ENCODE results near the gene MBD5. TPM values are rescaled to one million over a fixed set of nuclear protein-coding genes. Genes with fewer than 3 reads are reported as not detected.
"Not testable (repeated sequence)": the region's sequence is repeated elsewhere in the genome, so short reads cannot be mapped to it uniquely, and the experiment has no call there.

MBD5 gene
- total RNA-seq, 1 donor from 2014 or later = 14.5 TPM

- Histone ChIP-seq H3K36me3 (ENCODE audit: control insufficient read depth, insufficient read depth, low read length) (no peaks in the 10 kb centered on the region), H3K4me3 (ENCODE audit: low read depth, low read length) (no peak overlapping the region), H3K27me3 (ENCODE audit: control insufficient read depth, insufficient read depth, low read length) (no peaks in the 10 kb centered on the region)
- no peak for TF ChIP-seq CTCF (IDR thresholded peaks at IDR 0.05; ENCODE audit: insufficient read depth, low read length, poor library complexity, severe bottlenecking)
- DNase-seq (ENCODE audit: low read depth) = no peak
These were observed 513.7 kb downstream of the MBD5 start for GRCh38 chr2:148534416-148535204.

- Histone ChIP-seq H3K4me3 (ENCODE audit: low read depth, low read length) (no peak overlapping the region), H3K27me3 (ENCODE audit: control insufficient read depth, insufficient read depth, low read length) (peaks cover 2% of the 10 kb centered on the region), H3K36me3 (ENCODE audit: control insufficient read depth, insufficient read depth, low read length) (no peaks in the 10 kb centered on the region)
- no peak for DNase-seq (ENCODE audit: low read depth)
- no peak for TF ChIP-seq CTCF (IDR thresholded peaks at IDR 0.05; ENCODE audit: insufficient read depth, low read length, poor library complexity, severe bottlenecking)
These were observed 517.5 kb downstream of the MBD5 start for GRCh38 chr2:148538375-148538774.

- DNase-seq (ENCODE audit: low read depth) = no peak
- Histone ChIP-seq H3K36me3 (ENCODE audit: control insufficient read depth, insufficient read depth, low read length) (no peaks in the 10 kb centered on the region), H3K4me3 (ENCODE audit: low read depth, low read length) (no peak overlapping the region), H3K27me3 (ENCODE audit: control insufficient read depth, insufficient read depth, low read length) (peaks cover 2% of the 10 kb centered on the region)
- no peak for TF ChIP-seq CTCF (IDR thresholded peaks at IDR 0.05; ENCODE audit: insufficient read depth, low read length, poor library complexity, severe bottlenecking)
These were observed 519.1 kb downstream of the MBD5 start for GRCh38 chr2:148540022-148540421.

- no peak for DNase-seq (ENCODE audit: low read depth)
- peaks cover 2% of the 10 kb centered on the region for H3K27me3 ChIP-seq (ENCODE audit: control insufficient read depth, insufficient read depth, low read length)
- no peak for TF ChIP-seq CTCF (IDR thresholded peaks at IDR 0.05; ENCODE audit: insufficient read depth, low read length, poor library complexity, severe bottlenecking)
- no peak overlapping the region for H3K4me3 ChIP-seq (ENCODE audit: low read depth, low read length)
- H3K36me3 ChIP-seq (ENCODE audit: control insufficient read depth, insufficient read depth, low read length) = no peaks in the 10 kb centered on the region
These were observed 520.9 kb downstream of the MBD5 start for GRCh38 chr2:148541792-148542191.

- TF ChIP-seq CTCF (IDR thresholded peaks at IDR 0.05; ENCODE audit: insufficient read depth, low read length, poor library complexity, severe bottlenecking) = no peak
- no peak for DNase-seq (ENCODE audit: low read depth)
- Histone ChIP-seq H3K4me3 (ENCODE audit: low read depth, low read length) (no peak overlapping the region), H3K36me3 (ENCODE audit: control insufficient read depth, insufficient read depth, low read length) (no peaks in the 10 kb centered on the region), H3K27me3 (ENCODE audit: control insufficient read depth, insufficient read depth, low read length) (peaks cover 2% of the 10 kb centered on the region)
These were observed 521.7 kb downstream of the MBD5 start for GRCh38 chr2:148542614-148543013.

GRCh38 chr2:148543088-148543540, 522.2 kb downstream of the MBD5 start:
- not testable (repeated sequence) for H3K4me3 ChIP-seq (ENCODE audit: low read depth, low read length); H3K36me3 ChIP-seq (ENCODE audit: control insufficient read depth, insufficient read depth, low read length); DNase-seq (ENCODE audit: low read depth); H3K27me3 ChIP-seq (ENCODE audit: control insufficient read depth, insufficient read depth, low read length)

All from kidney epithelial cell (primary cell).